PC-9 (cell line): ENCODE measurements around the gene SPATA31E1. TPM values are rescaled to one million over a fixed set of nuclear protein-coding genes. Genes with fewer than 3 reads are reported as not detected.

Experiments
- BruUV-seq: library from RNA; stranded (reverse); fragments of 400-500 nt; replicated peaks from 2 replicates; lab custom pipeline; 2021; lab: Mats Ljungman, UMichigan
- CTCF ChIA-PET: fragments of 300-600 bp; sonication (Branson Sonifier 250); formaldehyde crosslinking; loops from one replicate; lab custom pipeline; 2022; ENCODE audit warnings: antibody characterized with exemption; lab: Charles Lee
- POLR2A ChIA-PET: fragments of 300-600 bp; sonication (Branson Sonifier 250); formaldehyde crosslinking; loops from one replicate; lab custom pipeline; 2022; ENCODE audit warnings: antibody characterized with exemption; ENCODE audit not compliant: unreplicated experiment; lab: Charles Lee
- DNase-seq, 2 experiments: peaks; one replicate each; pipeline versions ENCODE4 v3.0.0 to v3.0.0-alpha.2; 2015 to 2022; ENCODE audit warnings: mixed read lengths in 1 of 2
- H2AFZ ChIP-seq: fragments of 200-600 bp; sonication (generic); 2 replicates; pipeline ENCODE4 v1.8.1; 2017; ENCODE audit warnings: antibody characterized with exemption
- H3F3A ChIP-seq: fragments of 200-600 bp; sonication (generic); 2 replicates; pipeline ENCODE4 v1.8.1; 2017; ENCODE audit warnings: antibody characterized with exemption, mild to moderate bottlenecking, low read depth; ENCODE audit not compliant: insufficient read depth
- H3K27ac ChIP-seq: fragments of 200-600 bp; sonication (generic); 2 replicates; pipeline ENCODE4 v1.6.1; 2016; ENCODE audit warnings: mixed run types
- H3K27me3 ChIP-seq: fragments of 200-600 bp; sonication (generic); 2 replicates; pipeline ENCODE4 v1.6.1; 2016; ENCODE audit warnings: low read depth, mixed run types; ENCODE audit not compliant: insufficient read depth
- H3K36me3 ChIP-seq: fragments of 200-600 bp; sonication (generic); 2 replicates; pipeline ENCODE4 v1.6.1; 2016; ENCODE audit warnings: low read depth, mixed run types
- H3K4me1 ChIP-seq: fragments of 200-600 bp; sonication (generic); replicated peaks from 2 replicates; pipeline ENCODE4 v1.6.1; 2016; ENCODE audit warnings: mixed run types; ENCODE audit not compliant: insufficient read depth
- H3K4me2 ChIP-seq: fragments of 200-600 bp; sonication (generic); 2 replicates; pipeline ENCODE4 v1.6.1; 2017; ENCODE audit warnings: mixed run types
- H3K4me3 ChIP-seq: fragments of 200-600 bp; sonication (generic); 2 replicates; pipeline ENCODE4 v1.6.1; 2016; ENCODE audit warnings: mixed run types
- H3K79me2 ChIP-seq: fragments of 200-600 bp; sonication (generic); 2 replicates; pipeline ENCODE4 v1.6.1; 2017; ENCODE audit warnings: low read depth, mixed run types
- H3K9me2 ChIP-seq: fragments of 200-600 bp; sonication (generic); 2 replicates; pipeline ENCODE4 v1.8.1; 2017; ENCODE audit warnings: mild to moderate bottlenecking; ENCODE audit not compliant: insufficient read depth
- H3K9me3 ChIP-seq: fragments of 200-600 bp; sonication (generic); 2 replicates; pipeline ENCODE4 v1.8.1; 2016; ENCODE audit warnings: low read depth; ENCODE audit not compliant: insufficient read depth
- H4K20me1 ChIP-seq: fragments of 200-600 bp; sonication (generic); 2 replicates; pipeline ENCODE4 v1.8.1; 2017; ENCODE audit not compliant: insufficient read depth
- EZH2 ChIP-seq: fragments of 200-600 bp; sonication (generic); IDR thresholded peaks from 2 replicates; pipeline ENCODE4 v1.8.0; 2017; ENCODE audit warnings: antibody characterized with exemption, low read depth
- intact Hi-C: fragments of 100-400 bp; cut with micrococcal nuclease; formaldehyde crosslinking; loops from one replicate; pipeline ENCODE4 v1.10.0; 2022; ENCODE audit not compliant: unreplicated experiment
- total RNA-seq: library from RNA; stranded (reverse); gene quantifications from 2 replicates; pipeline ENCODE4 v1.2.3, GENCODE V29; 2021
- TF ChIP-seq, protein P1 (sequence below): fragments of 200-600 bp; sonication (generic); conservative IDR thresholded peaks from 2 replicates; pipeline ENCODE4 v1.6.1; 2017; ENCODE audit warnings: mixed run types, antibody characterized with exemption, mild to moderate bottlenecking, moderate library complexity

SPATA31E1 gene
- total RNA-seq, 1 experiment from 2014 or later: not detected

DNA sequence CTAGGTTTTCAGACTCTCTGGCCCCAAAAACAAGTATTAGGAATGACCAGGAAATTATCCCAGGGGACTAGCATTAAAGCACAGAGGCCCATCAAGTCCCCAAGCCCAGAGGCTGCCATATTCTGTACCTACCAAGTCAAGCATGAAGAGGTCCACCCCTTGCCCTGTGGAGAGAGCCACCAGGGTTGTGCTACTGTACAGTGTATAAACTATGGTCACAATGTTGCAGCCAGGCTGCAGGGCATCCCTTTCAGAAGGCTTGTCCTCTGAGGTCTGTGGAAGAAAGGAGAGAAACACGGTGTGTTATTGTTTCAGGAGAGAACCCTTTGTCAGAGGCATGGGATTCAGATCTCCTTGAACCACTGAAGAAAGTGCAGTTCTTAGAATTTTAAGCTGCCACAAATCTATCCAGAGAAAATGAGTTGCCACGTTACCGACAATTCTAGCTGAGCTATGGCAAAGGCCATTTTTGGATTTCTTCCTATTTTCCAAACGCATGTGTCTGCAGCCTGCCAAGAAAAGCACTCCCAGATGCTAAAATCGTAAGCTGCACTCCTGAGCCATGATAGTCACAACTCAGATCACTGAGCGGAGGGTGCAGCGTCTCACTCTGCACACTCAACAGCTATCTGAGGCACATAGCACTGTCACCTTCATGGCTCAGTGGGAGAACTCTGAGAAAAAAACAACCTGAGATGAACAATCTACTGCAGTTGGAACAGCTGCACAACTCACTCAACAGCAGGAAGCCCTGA lies 45.5 kb upstream of the SPATA31E1 start:
- no peak overlapping the region for H3K27ac ChIP-seq
- no peaks in the 10 kb centered on the region for H3K36me3 ChIP-seq
- H3K4me2 ChIP-seq: no peak overlapping the region
- no peaks in the 10 kb centered on the region for H3F3A ChIP-seq
- BruUV-seq: no TSS peak
- no peaks in the 10 kb centered on the region for H4K20me1 ChIP-seq
- ChIA-PET POLR2A (interaction anchor here (0.7 to 0.8 kb wide), 2 partner anchors 18 to 982 kb away, joined by 5 to 12 read pairs; no protein-coding TSS in a partner anchor), CTCF (no interaction called here)
- no peaks in the 10 kb centered on the region for H3K79me2 ChIP-seq
- H3K4me3 ChIP-seq: no peak overlapping the region
- no peak overlapping the region for H2AFZ ChIP-seq
- TF ChIP-seq EZH2: no peak
- TF ChIP-seq, protein P1, sequence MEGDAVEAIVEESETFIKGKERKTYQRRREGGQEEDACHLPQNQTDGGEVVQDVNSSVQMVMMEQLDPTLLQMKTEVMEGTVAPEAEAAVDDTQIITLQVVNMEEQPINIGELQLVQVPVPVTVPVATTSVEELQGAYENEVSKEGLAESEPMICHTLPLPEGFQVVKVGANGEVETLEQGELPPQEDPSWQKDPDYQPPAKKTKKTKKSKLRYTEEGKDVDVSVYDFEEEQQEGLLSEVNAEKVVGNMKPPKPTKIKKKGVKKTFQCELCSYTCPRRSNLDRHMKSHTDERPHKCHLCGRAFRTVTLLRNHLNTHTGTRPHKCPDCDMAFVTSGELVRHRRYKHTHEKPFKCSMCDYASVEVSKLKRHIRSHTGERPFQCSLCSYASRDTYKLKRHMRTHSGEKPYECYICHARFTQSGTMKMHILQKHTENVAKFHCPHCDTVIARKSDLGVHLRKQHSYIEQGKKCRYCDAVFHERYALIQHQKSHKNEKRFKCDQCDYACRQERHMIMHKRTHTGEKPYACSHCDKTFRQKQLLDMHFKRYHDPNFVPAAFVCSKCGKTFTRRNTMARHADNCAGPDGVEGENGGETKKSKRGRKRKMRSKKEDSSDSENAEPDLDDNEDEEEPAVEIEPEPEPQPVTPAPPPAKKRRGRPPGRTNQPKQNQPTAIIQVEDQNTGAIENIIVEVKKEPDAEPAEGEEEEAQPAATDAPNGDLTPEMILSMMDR: no peak
- no peaks in the 10 kb centered on the region for H3K9me3 ChIP-seq
- no peaks in the 10 kb centered on the region for H3K27me3 ChIP-seq
- no peaks in the 10 kb centered on the region for H3K4me1 ChIP-seq
- intact Hi-C loops: no loop called here
- no peak for DNase-seq
- H3K9me2 ChIP-seq: no peaks in the 10 kb centered on the region

DNA sequence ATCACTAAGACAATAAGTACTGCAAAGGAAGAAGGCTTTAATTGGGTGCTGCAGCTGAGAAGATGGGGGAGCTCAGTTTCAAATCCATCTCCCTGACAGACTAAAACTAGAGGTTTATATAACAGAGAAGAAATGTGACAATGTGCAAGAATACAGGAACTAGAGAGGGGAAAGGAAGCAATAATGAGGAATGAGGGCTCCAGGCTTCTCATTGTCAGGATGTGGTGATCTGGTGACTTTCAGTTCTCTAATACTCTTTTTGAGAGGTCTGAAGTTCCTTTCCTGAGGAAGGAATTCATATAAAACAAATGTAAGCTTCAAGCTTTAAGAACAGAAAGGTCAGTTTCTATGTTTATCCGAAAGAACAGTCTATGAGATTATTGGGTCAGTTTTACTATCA lies 42.5 kb upstream of the SPATA31E1 start:
- ChIA-PET POLR2A (no interaction called here), CTCF (no interaction called here)
- Histone ChIP-seq H2AFZ (no peak overlapping the region), H3K9me2 (no peaks in the 10 kb centered on the region), H3K4me1 (no peaks in the 10 kb centered on the region), H3K4me2 (no peak overlapping the region), H3K9me3 (no peaks in the 10 kb centered on the region), H3K27me3 (no peaks in the 10 kb centered on the region), H3K36me3 (no peaks in the 10 kb centered on the region), H4K20me1 (no peaks in the 10 kb centered on the region), H3K79me2 (no peaks in the 10 kb centered on the region), H3K27ac (no peak overlapping the region), H3F3A (no peaks in the 10 kb centered on the region), H3K4me3 (no peak overlapping the region)
- TF ChIP-seq EZH2: no peak
- TF ChIP-seq, protein P1: no peak
- DNase-seq: no peak
- no TSS peak for BruUV-seq
- intact Hi-C loops: no loop called here

DNA sequence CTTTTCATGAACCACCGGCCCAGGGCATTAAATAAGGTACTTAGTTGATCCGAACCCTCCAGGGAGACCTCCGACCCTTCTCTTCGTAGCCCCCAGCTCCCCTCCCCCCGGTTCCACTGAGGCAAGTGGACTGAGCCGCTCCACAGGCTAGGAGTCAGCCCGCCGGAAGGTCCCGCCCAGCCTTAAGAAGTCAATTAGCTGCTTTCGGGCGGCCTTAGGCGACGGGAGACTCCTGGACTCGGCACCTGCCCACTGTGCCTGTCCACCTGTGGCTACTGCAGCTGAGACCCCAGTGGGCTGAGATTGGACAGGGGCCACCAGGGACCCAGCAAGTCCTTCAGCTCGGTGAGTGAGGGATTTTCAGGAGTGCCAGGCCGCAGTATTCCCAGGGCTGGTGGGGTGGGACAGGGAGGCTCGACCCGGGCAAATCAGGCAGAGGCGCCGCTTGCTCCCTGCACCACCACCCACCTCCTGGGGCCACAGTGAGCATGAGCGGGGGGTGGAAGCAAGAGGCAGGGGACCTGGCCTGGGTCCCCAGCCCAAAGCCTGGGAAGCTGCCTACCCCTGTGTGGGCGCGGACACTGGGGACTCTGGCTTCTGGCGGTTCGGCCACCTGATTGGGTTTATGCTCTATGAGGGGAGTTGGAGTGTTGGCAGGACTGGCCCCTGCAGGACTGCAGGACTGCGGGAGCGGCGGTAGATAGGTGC lies 39.6 kb upstream of the SPATA31E1 start:
- ChIA-PET CTCF (no interaction called here), POLR2A (no interaction called here)
- Histone ChIP-seq H4K20me1 (no peaks in the 10 kb centered on the region), H3K4me1 (no peaks in the 10 kb centered on the region), H3K27me3 (no peaks in the 10 kb centered on the region), H3F3A (no peaks in the 10 kb centered on the region), H3K9me2 (no peaks in the 10 kb centered on the region), H3K36me3 (no peaks in the 10 kb centered on the region), H3K9me3 (no peaks in the 10 kb centered on the region), H3K27ac (no peak overlapping the region), H3K4me3 (no peak overlapping the region), H3K79me2 (no peaks in the 10 kb centered on the region), H2AFZ (no peak overlapping the region), H3K4me2 (no peak overlapping the region)
- no peak for DNase-seq
- no peak for TF ChIP-seq EZH2
- TF ChIP-seq, protein P1: no peak
- intact Hi-C loops: no loop called here
- no TSS peak for BruUV-seq
